K562 (cell line): Measurements from ENCODE around the gene CATSPER3. TPM values are rescaled to one million over a fixed set of nuclear protein-coding genes. Genes with fewer than 3 reads are reported as not detected.

ENCODE experiments used
- NR4A1 ChIP-seq, 2 experiments: fragments of 250-450 bp in 1 of 2; fragments of 450-650 bp in 1 of 2; sonication (Bioruptor Pico) in 1 of 2; IDR thresholded peaks; 2 replicates each; pipeline versions ENCODE4 v1.4.0 to v1.6.1; 2016 to 2020; ENCODE audit warnings: mild to moderate bottlenecking in 2 of 2, missing compliant biosample characterization in 1 of 2, missing genetic modification characterization in 1 of 2, moderate library complexity in 1 of 2
- polyA plus RNA-seq, 8 experiments: library from polyadenylated mRNA; depleted of rRNA in 4 of 8; stranded (reverse) in 5 of 8; unstranded in 3 of 8; fragments of >200 nt; fragmentation: Nextera tagmentation in 2 of 8; fragmentation: Illumina TruSeq in 1 of 8; extraction: Ambion mirVana in 2 of 8; extraction: Trizol in 1 of 8; gene quantifications; 2 replicates each; pipeline versions ENCODE4 v1.2.1 to v1.2.3, GENCODE V29; 2011 to 2014; ENCODE audit warnings: inconsistent platforms in 1 of 8, missing spikeins in 1 of 8
- total RNA-seq, 7 experiments: library from RNA; depleted of rRNA in 6 of 7; stranded (reverse); fragments of >200 nt in 6 of 7; fragmentation: Illumina TruSeq in 2 of 7; extraction: Trizol in 2 of 7; gene quantifications; 2 replicates each; pipeline versions ENCODE4 v1.2.1 to v1.2.3, GENCODE V29; 2011 to 2021; ENCODE audit warnings: low replicate concordance in 1 of 7
- TF ChIP-seq, protein P1 (sequence below), 2 experiments: fragments of 450-650 bp in 1 of 2; sonication (generic) in 1 of 2; formaldehyde crosslinking in 1 of 2; IDR thresholded peaks; 2 replicates each; pipeline versions ENCODE4 v1.7.1 to v1.9.0; 2016 to 2022; ENCODE audit warnings: inconsistent platforms in 1 of 2, mild to moderate bottlenecking in 1 of 2, missing genetic modification reagents in 1 of 2
- TF ChIP-seq, protein P2 (sequence below): fragments of 450-650 bp; IDR thresholded peaks from 2 replicates; pipeline ENCODE4 v1.6.1; 2016; ENCODE audit warnings: borderline replicate concordance

CATSPER3 gene
- total and polyA plus RNA-seq, 9 of the 15 experiments (the other 6 are each of a cell fraction or from before 2014, with no cell fraction given): 0.14 to 1.5 (median 0.49) TPM

DNA sequence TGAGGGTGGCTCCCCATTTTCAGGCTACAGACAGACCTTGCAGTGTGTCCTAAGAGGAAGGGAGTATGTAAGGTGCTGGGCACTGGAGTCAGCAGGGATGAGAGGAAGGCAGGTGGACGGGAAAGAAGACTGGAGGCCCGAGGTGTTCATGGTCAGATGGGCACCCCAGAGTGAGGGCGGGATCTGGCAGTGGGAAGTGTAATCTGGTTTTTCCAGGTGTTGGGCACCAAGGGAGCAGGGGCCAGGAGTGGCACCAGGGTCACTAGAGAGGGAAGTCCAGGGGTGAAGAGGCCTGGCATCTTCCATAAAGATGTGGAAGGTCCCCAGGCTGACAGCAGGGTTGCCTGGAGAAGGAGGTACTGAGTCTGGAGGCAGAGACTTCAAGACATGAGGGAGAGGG lies 36.7 kb downstream of the CATSPER3 start (continued):
- TF ChIP-seq, protein P1, sequence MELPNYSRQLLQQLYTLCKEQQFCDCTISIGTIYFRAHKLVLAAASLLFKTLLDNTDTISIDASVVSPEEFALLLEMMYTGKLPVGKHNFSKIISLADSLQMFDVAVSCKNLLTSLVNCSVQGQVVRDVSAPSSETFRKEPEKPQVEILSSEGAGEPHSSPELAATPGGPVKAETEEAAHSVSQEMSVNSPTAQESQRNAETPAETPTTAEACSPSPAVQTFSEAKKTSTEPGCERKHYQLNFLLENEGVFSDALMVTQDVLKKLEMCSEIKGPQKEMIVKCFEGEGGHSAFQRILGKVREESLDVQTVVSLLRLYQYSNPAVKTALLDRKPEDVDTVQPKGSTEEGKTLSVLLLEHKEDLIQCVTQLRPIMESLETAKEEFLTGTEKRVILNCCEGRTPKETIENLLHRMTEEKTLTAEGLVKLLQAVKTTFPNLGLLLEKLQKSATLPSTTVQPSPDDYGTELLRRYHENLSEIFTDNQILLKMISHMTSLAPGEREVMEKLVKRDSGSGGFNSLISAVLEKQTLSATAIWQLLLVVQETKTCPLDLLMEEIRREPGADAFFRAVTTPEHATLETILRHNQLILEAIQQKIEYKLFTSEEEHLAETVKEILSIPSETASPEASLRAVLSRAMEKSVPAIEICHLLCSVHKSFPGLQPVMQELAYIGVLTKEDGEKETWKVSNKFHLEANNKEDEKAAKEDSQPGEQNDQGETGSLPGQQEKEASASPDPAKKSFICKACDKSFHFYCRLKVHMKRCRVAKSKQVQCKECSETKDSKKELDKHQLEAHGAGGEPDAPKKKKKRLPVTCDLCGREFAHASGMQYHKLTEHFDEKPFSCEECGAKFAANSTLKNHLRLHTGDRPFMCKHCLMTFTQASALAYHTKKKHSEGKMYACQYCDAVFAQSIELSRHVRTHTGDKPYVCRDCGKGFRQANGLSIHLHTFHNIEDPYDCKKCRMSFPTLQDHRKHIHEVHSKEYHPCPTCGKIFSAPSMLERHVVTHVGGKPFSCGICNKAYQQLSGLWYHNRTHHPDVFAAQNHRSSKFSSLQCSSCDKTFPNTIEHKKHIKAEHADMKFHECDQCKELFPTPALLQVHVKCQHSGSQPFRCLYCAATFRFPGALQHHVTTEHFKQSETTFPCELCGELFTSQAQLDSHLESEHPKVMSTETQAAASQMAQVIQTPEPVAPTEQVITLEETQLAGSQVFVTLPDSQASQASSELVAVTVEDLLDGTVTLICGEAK (IDR thresholded peaks at IDR 0.05): no peak
- TF ChIP-seq, protein P1 (CRISPR knock-in tag; IDR thresholded peaks at IDR 0.05): no peak
- TF ChIP-seq, protein P2, sequence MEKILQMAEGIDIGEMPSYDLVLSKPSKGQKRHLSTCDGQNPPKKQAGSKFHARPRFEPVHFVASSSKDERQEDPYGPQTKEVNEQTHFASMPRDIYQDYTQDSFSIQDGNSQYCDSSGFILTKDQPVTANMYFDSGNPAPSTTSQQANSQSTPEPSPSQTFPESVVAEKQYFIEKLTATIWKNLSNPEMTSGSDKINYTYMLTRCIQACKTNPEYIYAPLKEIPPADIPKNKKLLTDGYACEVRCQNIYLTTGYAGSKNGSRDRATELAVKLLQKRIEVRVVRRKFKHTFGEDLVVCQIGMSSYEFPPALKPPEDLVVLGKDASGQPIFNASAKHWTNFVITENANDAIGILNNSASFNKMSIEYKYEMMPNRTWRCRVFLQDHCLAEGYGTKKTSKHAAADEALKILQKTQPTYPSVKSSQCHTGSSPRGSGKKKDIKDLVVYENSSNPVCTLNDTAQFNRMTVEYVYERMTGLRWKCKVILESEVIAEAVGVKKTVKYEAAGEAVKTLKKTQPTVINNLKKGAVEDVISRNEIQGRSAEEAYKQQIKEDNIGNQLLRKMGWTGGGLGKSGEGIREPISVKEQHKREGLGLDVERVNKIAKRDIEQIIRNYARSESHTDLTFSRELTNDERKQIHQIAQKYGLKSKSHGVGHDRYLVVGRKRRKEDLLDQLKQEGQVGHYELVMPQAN: no peak
- TF ChIP-seq NR4A1 (CRISPR knock-in tag; IDR thresholded peaks at IDR 0.05): no peak
- TF ChIP-seq NR4A1 (tag; IDR thresholded peaks at IDR 0.05): no peak
